Activated T-helper 1 cell treated with anti-CD3 and anti-CD28 coated beads, Interleukin-2, amount 50 U/mL, for 16 hours (primary cell): ENCODE measurements around the gene EXT2.

Source experiments
- DNase-seq, 2 donors: peaks; one replicate each; pipeline ENCODE4 v3.0.0-alpha.2; 2020; ENCODE audit warnings: low read depth in 1 of 2, low spot score in 1 of 2

The EXT2 gene

GRCh38 chr11:44199298-44199697 lies 103.8 kb downstream of the EXT2 start:
- no peak for DNase-seq

- DNase-seq = no peak
Measured at GRCh38 chr11:44199816-44200215, 104.3 kb downstream of the EXT2 start.

GRCh38 chr11:44203270-44204043 lies 108.0 kb downstream of the EXT2 start:
- no peak for DNase-seq

- no peak for DNase-seq
Measured at GRCh38 chr11:44205352-44205751, 109.9 kb downstream of the EXT2 start.

DNA sequence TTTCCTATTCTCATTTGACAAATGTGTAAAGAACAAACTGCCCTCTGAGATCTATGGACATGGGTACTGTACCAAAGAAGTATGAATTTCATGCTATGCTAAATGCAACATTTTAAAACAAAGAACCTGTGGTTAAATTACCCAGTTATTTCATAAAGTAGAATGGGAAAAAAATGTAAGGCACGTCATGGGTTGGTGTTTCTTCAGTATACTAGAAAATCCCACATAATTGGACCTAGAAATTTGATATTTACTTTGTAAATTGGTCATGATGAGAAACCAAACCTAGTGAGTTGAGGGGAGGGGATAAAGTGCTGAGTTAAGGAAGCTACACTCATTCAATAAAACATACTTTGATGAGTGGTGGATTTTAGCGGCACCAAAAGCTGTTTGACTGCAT lies 110.4 kb downstream of the EXT2 start:
- no peak for DNase-seq

GRCh38 chr11:44207292-44207691 lies 111.8 kb downstream of the EXT2 start:
- DNase-seq = no peak

- DNase-seq = no peak
Measured at GRCh38 chr11:44208976-44209603, 113.6 kb downstream of the EXT2 start.

DNA sequence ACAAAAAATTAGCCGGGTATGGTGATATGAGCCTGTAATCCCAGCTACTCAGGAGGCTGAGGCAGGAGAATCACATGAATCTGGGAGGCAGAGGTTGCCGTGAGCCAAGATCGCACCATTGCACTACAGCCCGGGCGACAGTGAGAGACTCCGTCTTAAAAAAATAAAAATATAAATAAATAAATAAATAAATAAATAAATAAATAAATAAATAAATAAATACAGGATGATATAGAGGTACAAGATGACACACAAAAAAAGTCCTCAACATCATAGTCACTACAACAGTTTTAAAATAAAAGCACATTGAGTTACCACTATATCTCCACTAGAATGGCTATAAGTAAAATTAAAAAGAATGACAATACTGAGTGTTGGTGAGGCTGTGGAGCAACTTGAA lies 116.7 kb downstream of the EXT2 start:
- no peak for DNase-seq

- no peak for DNase-seq
Measured at GRCh38 chr11:44213148-44213547, 117.7 kb downstream of the EXT2 start.

GRCh38 chr11:44217432-44217831 lies 122.0 kb downstream of the EXT2 start:
- DNase-seq = no peak

- no peak for DNase-seq
Measured at GRCh38 chr11:44219830-44220796, 124.6 kb downstream of the EXT2 start.

DNA sequence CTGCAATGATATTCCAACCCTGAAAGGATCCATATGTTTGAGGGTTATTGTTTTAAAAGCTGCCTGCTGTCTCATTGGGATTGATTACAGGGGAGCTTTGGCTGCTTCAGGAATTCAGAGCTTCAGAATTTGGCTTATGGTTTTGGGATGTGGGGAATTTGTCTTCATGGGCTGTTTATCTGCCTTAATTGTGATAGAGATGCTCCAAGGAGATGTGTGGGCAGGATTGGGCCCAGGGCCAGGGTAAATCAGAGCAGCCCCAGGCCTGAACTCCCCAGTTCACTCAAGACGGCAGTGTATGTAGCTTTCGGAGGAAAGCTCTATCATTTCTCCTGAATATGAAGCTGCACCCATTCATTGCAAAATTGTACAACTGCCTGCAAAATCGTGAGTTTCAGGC lies 126.0 kb downstream of the EXT2 start:
- DNase-seq = no peak

DNA sequence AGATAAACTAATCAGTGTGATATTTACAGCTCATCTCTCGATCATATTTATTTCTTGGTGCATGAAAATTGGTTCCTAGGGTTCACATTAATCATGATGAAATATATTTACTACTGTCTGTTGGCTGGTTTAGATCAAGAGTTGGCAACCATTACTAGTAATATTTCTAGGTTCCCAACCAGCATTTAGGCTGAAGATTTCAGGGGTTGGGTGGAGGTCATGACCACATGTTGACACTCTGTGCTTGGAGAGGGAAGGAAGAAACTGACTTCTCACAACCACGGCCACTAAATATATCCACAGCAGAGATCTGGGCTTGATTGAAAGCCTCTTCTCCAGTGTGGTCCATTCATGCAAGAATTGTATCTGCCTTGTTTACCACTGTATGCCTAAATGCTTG lies 126.5 kb downstream of the EXT2 start:
- DNase-seq = no peak

- no peak for DNase-seq
Measured at GRCh38 chr11:44223238-44223637, 127.8 kb downstream of the EXT2 start.

DNA sequence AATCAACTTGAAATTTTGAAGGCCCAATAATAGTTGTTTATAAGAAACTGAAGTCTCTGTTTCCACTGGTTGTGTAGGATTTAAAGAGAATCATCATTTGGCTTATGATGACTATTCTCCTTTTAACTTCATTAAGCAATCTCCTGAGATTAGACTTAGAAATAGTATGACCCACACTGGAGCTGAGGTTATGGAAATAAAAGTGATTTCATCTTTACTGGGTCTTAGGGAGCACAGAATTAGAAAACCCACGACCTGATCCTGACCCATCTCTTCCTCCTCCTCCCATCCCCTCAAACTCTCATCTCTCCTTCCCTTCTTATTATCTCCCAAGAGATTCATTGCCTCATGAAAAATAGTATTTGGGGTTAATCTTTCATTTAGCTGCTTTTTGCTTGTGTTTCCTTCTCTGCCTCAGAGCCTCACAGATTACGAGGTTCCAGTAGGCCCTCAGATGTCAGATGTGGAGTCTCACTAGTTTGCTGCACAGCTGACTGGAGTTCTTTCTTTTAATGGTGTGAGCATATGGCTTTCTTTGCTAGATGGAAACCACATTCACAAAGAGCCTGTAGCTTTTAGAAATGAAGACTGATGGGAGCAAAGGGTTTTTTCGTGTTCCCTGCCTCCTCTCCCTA lies 129.5 kb downstream of the EXT2 start:
- DNase-seq = no peak

- DNase-seq = no peak
Measured at GRCh38 chr11:44226490-44226889, 131.0 kb downstream of the EXT2 start.

DNA sequence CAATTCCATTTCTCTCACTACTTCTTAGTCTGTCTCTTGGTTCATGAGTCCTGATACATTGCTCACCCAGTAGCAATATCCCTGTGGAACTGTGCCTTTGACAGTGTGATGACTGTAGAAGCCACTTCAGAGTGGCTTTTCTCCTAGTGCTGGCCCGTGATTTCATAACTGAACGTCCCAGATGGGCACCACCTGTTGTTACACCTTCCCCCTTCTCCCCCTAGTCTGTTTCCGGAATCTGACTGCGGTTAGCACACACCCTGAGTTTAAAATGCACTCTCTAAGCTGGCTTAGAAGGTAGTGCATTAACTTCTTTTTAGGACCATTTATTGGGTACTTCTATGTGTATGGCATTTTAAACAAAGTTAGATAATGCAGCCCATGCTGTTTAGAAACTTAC lies 131.5 kb downstream of the EXT2 start:
- DNase-seq = no peak

GRCh38 chr11:44228379-44228778 lies 132.9 kb downstream of the EXT2 start:
- DNase-seq = no peak

GRCh38 chr11:44229098-44229497 lies 133.6 kb downstream of the EXT2 start:
- no peak for DNase-seq

- DNase-seq = no peak
Measured at GRCh38 chr11:44229624-44230023, 134.1 kb downstream of the EXT2 start.

GRCh38 chr11:44235765-44236201 lies 140.3 kb downstream of the EXT2 start:
- DNase-seq = no peak
